ENCODE measurements around the gene MYOCOS. TPM values are rescaled to one million over a fixed set of nuclear protein-coding genes. Genes with fewer than 3 reads are reported as not detected.

The MYOCOS gene
- total RNA-seq, 1 donor from 2014 or later: not detected

DNA sequence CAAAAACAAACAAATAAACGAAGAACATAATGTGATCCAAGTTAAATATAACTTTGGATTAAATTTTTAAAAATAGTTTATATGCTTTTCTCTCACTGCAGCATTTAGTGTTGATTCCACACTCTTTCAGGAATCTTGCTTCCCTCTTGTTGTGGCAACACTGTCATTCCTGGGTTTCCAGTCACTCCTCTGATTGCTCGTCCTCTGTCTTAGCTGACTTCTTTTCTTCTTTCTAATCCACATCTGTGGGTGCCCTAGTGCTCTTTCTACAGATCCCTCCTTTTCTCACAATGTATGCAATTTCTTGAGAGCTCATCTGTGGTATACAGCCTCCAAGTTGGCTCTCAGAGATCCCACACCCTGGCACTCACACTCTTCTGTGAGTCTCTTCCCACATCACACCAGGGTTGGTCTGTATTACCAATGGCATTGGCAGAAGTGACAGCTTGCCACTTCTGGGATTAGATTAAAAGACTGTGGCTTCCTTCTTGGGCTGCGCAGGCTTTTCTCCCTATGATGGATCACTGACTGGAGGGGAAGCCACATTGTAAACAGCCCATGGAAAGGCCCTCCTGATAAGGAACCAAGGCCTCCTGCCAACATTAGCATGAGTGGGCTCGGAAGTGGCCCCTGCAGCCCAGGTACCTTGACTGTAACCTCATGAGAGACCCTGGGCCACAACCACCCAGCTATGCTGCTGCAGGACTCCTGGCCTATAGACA, 42.0 kb downstream of the MYOCOS start:
- no peak overlapping the region for H3K27ac Mint-ChIP-seq
- no peak overlapping the region for H3K4me3 Mint-ChIP-seq
- no peaks in the 10 kb centered on the region for H3K27me3 Mint-ChIP-seq
- H3K4me1 Mint-ChIP-seq (ENCODE audit: unreplicated experiment): peaks cover 12% of the 10 kb centered on the region
- no peaks in the 10 kb centered on the region for H3K36me3 Mint-ChIP-seq
- DNase-seq (ENCODE audit: extremely low spot score, unreplicated experiment): no peak
- TF ChIP-seq, protein P1, sequence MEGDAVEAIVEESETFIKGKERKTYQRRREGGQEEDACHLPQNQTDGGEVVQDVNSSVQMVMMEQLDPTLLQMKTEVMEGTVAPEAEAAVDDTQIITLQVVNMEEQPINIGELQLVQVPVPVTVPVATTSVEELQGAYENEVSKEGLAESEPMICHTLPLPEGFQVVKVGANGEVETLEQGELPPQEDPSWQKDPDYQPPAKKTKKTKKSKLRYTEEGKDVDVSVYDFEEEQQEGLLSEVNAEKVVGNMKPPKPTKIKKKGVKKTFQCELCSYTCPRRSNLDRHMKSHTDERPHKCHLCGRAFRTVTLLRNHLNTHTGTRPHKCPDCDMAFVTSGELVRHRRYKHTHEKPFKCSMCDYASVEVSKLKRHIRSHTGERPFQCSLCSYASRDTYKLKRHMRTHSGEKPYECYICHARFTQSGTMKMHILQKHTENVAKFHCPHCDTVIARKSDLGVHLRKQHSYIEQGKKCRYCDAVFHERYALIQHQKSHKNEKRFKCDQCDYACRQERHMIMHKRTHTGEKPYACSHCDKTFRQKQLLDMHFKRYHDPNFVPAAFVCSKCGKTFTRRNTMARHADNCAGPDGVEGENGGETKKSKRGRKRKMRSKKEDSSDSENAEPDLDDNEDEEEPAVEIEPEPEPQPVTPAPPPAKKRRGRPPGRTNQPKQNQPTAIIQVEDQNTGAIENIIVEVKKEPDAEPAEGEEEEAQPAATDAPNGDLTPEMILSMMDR (conservative IDR thresholded peaks at IDR 0.05): no peak
- peaks cover 6% of the 10 kb centered on the region for H3K9me3 Mint-ChIP-seq

DNA sequence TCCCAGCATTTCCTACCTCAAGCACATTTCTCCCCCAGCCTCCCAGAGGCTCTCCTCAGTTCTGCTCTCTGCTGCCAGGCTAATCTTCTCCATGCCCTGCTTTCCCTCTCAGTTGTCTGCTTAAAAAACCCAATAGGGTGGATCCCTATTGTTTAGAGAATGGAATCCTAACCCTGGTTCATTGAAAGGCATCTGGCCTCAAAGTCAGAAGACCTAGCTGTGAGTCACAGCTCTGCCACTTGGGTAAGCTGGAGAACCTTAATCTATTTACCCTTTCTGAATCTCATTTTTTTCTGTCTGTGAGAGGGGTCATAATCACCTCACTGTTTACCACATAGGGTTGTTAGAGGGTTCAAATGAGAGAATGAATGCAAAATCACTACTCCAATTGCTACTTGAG, 42.9 kb downstream of the MYOCOS start:
- no peak for DNase-seq (ENCODE audit: extremely low spot score, unreplicated experiment)
- Mint-ChIP-seq H3K9me3 (peaks cover 6% of the 10 kb centered on the region), H3K4me3 (no peak overlapping the region), H3K4me1 (ENCODE audit: unreplicated experiment) (peaks cover 12% of the 10 kb centered on the region), H3K27me3 (no peaks in the 10 kb centered on the region), H3K36me3 (no peaks in the 10 kb centered on the region), H3K27ac (no peak overlapping the region)
- TF ChIP-seq, protein P1 (conservative IDR thresholded peaks at IDR 0.05): no peak

DNA sequence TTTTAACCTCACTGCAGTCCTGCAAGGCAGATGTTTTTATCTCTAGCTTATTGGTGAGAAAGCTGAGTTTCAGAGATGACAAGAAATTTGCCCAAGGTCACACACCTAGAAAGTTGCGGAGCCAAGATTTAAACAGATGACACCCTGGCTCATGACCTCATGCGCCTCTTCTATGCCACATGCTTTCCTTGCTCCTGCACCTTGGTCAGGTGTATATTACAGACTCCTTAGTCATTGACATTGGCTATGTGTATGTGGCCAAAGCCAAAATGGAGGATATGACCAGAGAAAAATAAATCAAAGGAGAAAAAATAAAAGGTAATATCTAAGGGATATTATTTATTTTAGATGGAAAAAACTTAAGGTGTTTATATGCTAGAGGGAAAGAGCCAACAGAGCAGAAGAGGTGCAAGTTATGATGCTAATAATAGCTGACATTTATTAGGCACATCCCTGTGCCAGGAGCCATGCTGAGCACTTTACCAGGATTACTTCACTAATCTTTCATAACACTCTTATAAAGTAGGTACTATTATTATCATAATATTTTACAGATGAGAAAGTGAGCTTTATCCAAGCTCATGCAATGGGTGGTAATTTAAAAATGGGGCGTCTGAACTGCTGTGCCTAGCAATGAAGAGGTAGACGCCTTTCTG, 44.2 kb downstream of the MYOCOS start:
- H3K27me3 Mint-ChIP-seq: no peaks in the 10 kb centered on the region
- no peak overlapping the region for H3K27ac Mint-ChIP-seq
- H3K36me3 Mint-ChIP-seq: no peaks in the 10 kb centered on the region
- peaks cover 5% of the 10 kb centered on the region for H3K4me1 Mint-ChIP-seq (ENCODE audit: unreplicated experiment)
- H3K9me3 Mint-ChIP-seq: peaks cover 5% of the 10 kb centered on the region
- DNase-seq (ENCODE audit: extremely low spot score, unreplicated experiment): no peak
- H3K4me3 Mint-ChIP-seq: no peak overlapping the region
- TF ChIP-seq, protein P1 (conservative IDR thresholded peaks at IDR 0.05): no peak

DNA sequence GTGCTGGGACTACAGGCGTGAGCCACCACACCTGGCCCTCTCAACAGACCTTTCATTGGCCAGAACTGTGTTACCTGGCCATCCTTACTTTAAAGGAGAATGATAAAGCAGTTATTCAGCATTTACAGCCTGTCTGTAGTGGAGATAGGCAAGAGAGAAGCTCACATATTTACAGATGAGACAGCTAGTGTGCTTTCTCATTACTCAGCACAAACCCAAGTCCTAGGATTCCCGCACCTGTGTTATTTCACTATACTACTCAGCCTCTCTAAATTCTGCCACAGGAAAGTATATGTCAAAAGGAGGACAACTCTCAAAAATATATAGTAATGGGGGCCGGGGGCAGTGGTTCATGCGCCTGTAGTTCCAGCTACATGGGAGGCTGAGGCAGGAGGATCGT, 46.3 kb downstream of the MYOCOS start:
- Mint-ChIP-seq H3K9me3 (no peaks in the 10 kb centered on the region), H3K27ac (no peak overlapping the region), H3K36me3 (no peaks in the 10 kb centered on the region), H3K4me3 (no peak overlapping the region), H3K4me1 (ENCODE audit: unreplicated experiment) (no peaks in the 10 kb centered on the region), H3K27me3 (no peaks in the 10 kb centered on the region)
- TF ChIP-seq, protein P1 (conservative IDR thresholded peaks at IDR 0.05): no peak
- DNase-seq (ENCODE audit: extremely low spot score, unreplicated experiment): no peak

DNA sequence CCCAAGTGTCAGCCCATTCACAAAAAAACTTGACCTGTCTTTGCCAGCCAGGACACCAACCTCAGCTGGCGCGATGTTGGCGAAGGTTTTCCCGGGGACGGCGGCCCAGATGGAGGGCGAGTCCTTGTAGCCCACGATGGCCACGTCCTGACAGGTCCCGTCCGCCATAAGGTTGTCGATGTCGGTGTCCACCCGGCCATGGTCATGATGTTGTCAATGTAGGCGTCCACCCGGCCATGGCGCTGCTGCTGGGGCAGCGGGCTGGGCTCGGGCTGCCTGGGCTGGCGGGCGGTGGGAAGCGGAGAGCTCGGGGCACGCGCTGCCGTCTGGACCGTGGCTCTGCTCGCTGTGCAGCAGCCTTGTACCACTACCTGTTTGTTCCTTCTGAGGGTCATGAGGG, 48.7 kb downstream of the MYOCOS start:
- Mint-ChIP-seq H3K9me3 (no peaks in the 10 kb centered on the region), H3K36me3 (no peaks in the 10 kb centered on the region), H3K27ac (no peak overlapping the region), H3K27me3 (no peaks in the 10 kb centered on the region), H3K4me1 (ENCODE audit: unreplicated experiment) (no peaks in the 10 kb centered on the region), H3K4me3 (no peak overlapping the region)
- TF ChIP-seq, protein P1 (conservative IDR thresholded peaks at IDR 0.05): no peak
- no peak for DNase-seq (ENCODE audit: extremely low spot score, unreplicated experiment)
